GM18511 (cell line): ENCODE measurements around the gene RYR2.
"Not testable (repeated sequence)": the region's sequence is repeated elsewhere in the genome, so short reads cannot be mapped to it uniquely, and the experiment has no call there.

ENCODE experiments used
- ATAC-seq: cut with Tn5 transposase; IDR thresholded peaks from one replicate; pipeline ENCODE4 v1.9.1; 2021; ENCODE audit warnings: mild to moderate bottlenecking, moderate library complexity; ENCODE audit not compliant: unreplicated experiment

The RYR2 gene

DNA sequence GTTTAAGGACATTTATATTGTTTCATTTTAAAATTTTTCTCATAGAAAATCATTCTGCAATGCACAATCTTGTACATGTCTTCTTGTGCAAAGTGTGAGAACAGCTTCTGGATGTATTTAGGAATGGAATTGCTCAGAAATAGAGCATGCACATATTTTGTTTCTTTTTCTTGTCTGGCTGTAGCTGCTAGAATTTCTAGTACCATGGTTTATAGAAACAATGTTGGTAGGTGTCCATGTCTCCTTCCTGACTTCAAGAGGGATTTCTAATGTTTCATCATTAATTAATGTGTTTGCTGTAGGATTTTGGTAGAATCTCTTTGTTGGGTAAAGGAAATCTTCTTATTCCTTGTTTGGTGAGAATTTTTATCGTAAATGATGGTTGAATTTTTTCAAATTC is 99.0 kb downstream of the RYR2 start:
- ATAC-seq: no peak

DNA sequence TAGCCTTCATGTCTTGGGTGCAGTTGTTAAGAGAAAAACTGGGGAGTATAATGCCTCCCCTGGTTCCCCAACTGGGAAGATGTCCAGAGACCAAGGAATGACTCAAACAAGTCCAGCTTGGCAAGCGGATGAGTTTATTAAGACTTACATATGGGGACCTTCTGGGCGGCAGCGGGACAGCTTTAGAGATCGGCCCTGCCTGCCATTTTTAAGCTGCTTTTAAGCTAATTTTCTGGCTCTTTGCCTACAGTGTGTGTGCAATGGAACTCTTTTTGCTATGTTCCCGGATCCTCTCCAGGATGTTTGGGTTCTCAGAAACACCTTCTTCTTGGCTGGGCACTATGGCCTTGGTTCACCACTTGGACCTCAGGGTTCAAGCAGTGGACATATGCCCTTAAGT is 99.5 kb downstream of the RYR2 start:
- ATAC-seq: no peak

- no peak for ATAC-seq
These were observed 103.6 kb downstream of the RYR2 start for GRCh38 chr1:237145379-237146135.

GRCh38 chr1:237146241-237146640 is 104.3 kb downstream of the RYR2 start:
- no peak for ATAC-seq

GRCh38 chr1:237149857-237150256 is 107.9 kb downstream of the RYR2 start:
- ATAC-seq: no peak

GRCh38 chr1:237151979-237152378 is 110.0 kb downstream of the RYR2 start:
- ATAC-seq: not testable (repeated sequence)

- no peak for ATAC-seq
These were observed 110.7 kb downstream of the RYR2 start for GRCh38 chr1:237152506-237153335.

GRCh38 chr1:237154157-237154556 is 112.2 kb downstream of the RYR2 start:
- ATAC-seq: no peak

DNA sequence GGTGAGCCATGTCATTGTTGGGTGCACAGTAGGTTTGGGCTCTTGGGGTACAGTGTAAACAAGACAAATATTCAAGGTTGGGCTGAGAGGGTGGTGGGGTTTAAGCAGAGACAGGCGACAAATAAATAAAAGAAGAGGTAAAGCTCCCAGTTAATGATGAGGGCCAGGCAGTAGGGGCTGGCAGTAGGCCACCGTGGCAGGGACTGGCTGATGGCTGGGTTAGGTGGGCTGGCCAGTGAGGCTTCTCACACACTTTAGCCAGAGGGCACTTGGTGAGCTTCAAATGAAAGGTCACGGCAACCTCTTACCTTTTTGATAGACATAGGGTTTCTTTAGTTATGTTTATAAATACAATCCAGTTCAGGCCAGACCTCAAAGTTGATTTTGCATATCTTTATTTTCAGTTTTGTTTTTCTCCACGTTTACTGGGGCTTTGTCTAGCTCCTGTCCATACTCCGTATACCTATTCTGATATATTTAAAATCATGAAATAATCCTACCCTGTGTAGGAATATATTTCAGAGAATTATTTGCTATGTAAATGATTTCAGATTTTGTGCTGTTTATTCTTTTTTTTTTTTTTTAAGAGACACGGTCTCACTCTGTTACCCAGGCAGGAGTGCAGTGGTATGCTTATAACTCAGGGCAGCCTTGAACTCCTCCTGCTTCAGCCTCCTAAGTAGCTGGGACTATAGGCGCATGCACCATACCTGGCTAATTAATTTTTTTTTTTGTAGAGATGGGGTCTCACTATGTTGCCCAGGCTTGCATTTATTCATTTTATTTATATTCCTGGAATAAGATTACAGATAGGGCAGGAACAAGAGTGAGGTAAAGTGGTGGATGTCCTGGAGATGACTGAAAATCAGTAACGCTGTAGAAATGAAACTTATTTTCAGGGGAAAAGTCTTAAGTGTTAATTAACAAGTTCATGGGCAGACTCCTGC is 122.7 kb downstream of the RYR2 start:
- peak; percentile 55 for ATAC-seq

- ATAC-seq: no peak
These were observed 124.1 kb downstream of the RYR2 start for GRCh38 chr1:237166086-237166485.

GRCh38 chr1:237166593-237167101 is 124.7 kb downstream of the RYR2 start:
- no peak for ATAC-seq

GRCh38 chr1:237170149-237170548 is 128.2 kb downstream of the RYR2 start:
- ATAC-seq: no peak

DNA sequence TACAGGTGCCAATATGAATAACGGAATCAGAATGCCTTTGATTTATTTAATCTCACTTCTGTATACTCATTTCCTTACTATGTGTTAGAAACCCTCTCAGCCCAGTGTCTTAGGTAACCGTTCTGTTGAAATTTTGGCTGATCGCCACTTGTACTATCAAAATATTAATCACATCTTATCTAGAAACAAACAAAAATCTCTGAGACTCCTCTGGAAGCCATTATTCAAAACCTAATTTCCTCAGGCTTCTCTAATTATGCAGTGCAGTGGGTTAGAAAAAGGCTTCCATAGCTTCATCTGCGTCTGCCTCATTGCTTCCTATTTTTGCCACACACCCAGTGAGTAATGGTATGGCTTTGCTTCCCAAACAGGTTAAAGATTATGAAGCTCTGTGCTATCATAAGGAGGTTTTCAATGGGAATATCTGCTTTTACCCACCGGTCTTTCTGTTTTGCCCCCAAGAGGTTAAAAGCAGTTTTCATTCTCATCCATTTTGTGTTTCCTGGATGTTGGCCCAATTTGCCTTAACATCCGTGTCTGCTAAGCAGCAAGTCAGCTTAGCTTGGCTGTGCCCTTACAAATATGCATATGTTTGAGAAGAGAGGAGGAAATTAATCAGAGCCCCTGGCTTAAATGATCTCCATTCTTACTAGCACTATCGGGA is 129.6 kb downstream of the RYR2 start:
- no peak for ATAC-seq

DNA sequence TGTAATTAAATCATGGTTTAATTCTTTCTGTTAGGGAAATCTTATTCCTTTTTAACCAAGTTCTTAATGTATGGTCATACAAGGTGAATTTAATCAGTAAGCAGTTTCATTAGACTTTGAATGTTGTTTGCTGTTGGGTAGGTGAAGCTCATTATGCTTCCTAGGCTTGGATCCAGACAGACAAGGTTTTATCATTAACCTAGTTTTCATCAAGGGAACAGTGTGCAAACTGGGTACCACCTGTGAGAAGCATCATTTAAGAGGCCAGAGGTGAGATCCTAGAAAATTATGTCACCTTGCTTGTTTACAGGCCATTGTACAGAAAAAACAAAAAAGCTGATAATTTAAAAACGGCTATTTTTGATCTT is 130.1 kb downstream of the RYR2 start:
- no peak for ATAC-seq

DNA sequence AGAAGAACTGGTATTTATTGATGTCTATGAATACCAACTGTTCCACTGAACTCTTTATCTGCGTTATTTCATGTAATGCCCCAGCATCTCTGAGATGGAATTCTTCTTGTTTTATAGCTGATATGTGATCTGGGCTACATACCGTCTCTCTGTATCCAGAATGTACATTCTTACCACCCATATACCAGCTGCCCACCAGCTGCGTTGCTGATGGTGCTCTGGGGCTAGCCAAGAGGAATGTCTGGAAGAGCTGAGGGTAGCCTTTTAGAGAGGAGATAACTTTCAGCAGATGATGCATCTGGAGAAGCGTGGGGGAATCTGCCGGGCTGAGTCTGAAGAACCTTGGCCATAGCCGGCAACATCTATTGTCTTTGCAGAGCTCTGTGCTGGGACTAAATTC is 137.5 kb downstream of the RYR2 start:
- no peak for ATAC-seq

- ATAC-seq: no peak
These were observed 138.3 kb downstream of the RYR2 start for GRCh38 chr1:237180256-237180655.

- ATAC-seq: no peak
These were observed 139.8 kb downstream of the RYR2 start for GRCh38 chr1:237181743-237182317.

GRCh38 chr1:237183963-237184540 is 142.1 kb downstream of the RYR2 start:
- no peak for ATAC-seq

- ATAC-seq: no peak
These were observed 144.7 kb downstream of the RYR2 start for GRCh38 chr1:237186675-237187074.

GRCh38 chr1:237187842-237188241 is 145.9 kb downstream of the RYR2 start:
- no peak for ATAC-seq
